Measurements from ENCODE around the gene ABI1. TPM values are rescaled to one million over a fixed set of nuclear protein-coding genes. Genes with fewer than 3 reads are reported as not detected.

ABI1 gene
- total and polyA plus RNA-seq, 8 donors = 11.7 to 71.0 (median 22.7) TPM

DNA sequence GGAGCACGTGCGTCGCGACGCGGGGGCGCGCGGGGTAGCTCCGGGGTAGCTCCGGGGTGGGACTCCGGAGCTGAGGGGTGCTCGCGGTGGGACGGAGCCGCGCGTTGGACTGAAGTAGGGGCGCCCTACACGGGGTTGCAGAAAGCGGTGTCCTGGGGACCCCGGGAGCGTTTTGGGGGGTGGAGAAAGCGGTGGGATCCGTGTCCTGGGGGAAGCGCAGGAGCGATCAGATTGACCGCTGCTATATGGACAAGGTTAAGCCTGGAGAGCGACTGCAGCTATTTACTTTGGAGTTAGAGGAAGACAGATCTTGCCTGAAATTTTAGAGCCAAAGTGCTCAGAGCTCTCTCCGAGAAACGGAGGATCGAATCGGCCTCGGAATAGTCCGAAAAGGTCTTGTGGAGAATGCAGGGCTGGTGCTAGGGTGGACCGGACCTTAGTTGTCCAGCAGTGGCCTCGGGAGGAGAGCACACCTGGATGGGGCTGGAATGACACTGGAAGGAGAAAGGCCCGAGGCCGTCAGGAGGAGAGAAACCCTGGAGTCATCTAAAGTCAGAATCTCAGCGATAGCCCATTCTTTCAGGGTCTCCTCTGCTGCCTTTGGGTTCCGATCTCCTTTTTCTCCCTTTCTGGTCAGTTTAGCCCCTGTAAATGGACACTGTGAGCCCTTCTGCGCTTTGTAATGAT lies 162.7 kb downstream of the ABI1 start:
- peak overlapping the region; percentile 84 to 97 (median 94) for H3K4me3 ChIP-seq
- TF ChIP-seq, protein P1, sequence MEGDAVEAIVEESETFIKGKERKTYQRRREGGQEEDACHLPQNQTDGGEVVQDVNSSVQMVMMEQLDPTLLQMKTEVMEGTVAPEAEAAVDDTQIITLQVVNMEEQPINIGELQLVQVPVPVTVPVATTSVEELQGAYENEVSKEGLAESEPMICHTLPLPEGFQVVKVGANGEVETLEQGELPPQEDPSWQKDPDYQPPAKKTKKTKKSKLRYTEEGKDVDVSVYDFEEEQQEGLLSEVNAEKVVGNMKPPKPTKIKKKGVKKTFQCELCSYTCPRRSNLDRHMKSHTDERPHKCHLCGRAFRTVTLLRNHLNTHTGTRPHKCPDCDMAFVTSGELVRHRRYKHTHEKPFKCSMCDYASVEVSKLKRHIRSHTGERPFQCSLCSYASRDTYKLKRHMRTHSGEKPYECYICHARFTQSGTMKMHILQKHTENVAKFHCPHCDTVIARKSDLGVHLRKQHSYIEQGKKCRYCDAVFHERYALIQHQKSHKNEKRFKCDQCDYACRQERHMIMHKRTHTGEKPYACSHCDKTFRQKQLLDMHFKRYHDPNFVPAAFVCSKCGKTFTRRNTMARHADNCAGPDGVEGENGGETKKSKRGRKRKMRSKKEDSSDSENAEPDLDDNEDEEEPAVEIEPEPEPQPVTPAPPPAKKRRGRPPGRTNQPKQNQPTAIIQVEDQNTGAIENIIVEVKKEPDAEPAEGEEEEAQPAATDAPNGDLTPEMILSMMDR (IDR thresholded peaks at IDR 0.05) = no peak
- no peak for TF ChIP-seq POLR2AphosphoS5 (IDR thresholded peaks at IDR 0.05)
- no peak for TF ChIP-seq POLR2A (IDR thresholded peaks at IDR 0.05)
- TF ChIP-seq EP300 (IDR thresholded peaks at IDR 0.05) = no peak
- WGBS, 5 donors = 2 to 3% (median 2%) methylated on average over 38 to 42 of the region's 42 CpGs
- H3K4me1 ChIP-seq = peaks cover 12 to 32% (median 19%) of the 10 kb centered on the region in 4 donors
- no peaks in the 10 kb centered on the region for H3K9me3 ChIP-seq
- peaks cover 0 to 5% (median 0%) of the 10 kb centered on the region in 3 donors for H3K27me3 ChIP-seq
- intact Hi-C loops (cut with DNase I; ENCODE audit: low total_unique reads) = no loop called here
- peaks cover 0 to 6% (median 2%) of the 10 kb centered on the region in 4 donors for H3K36me3 ChIP-seq
- peak overlapping the region; percentile 80 to 94 (median 93) for H3K27ac ChIP-seq
- DNase-seq = no peak

DNA sequence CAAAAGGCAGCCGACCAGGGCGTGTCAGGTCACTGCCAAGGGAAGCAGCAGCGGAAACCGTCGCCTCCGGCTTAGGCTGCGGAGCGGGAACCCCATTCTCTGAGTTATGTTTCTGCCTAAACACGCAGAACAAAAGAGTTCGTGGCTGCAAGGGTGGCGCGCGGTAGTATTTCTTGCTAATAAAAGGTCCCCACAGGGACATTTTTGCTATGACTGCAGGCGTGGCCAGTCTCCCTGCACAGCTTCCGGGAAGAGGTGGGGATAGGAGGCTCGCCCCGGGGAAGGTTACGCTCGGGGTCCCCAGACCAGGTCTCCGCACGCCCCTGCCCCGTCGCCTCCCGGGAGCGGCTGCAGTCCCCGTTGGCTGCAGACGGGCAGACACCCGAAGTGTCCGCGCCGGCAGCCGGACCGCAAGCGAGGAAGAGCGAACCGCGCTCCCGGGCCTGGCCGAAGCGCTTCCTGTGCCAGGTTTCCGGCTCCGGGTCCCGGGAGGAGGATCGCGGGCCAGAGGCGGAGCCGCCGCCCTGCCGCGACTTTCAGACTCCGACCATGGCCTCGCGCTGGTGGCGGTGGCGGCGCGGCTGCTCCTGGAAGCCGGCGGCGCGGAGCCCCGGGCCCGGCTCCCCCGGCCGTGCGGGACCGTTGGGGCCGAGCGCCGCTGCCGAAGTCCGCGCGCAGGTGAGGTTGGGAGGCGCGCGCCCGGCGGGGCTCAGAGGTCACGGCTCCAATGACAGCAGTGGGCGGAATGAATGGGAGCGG lies 163.4 kb downstream of the ABI1 start, which contains the start of gene PDSS1:
PDSS1 (plus strand) TSS at position 539 of the 759 bp plus-strand sequence; CDS start at position 550, 11 bp downstream.
- peak in 2 of 3 donors; percentile 73 to 85 for TF ChIP-seq POLR2AphosphoS5 (IDR thresholded peaks at IDR 0.05)
- TF ChIP-seq, protein P1 (IDR thresholded peaks at IDR 0.05) = no peak
- intact Hi-C loops (cut with DNase I; ENCODE audit: low total_unique reads) = no loop called here
- WGBS, 5 donors = 0 to 2% (median 0%) methylated on average over 14 to 82 of the region's 82 CpGs
- peak; percentile 75 to 91 for DNase-seq
- H3K27me3 ChIP-seq = peaks cover 0 to 10% (median 0%) of the 10 kb centered on the region in 3 donors
- peaks cover 12 to 32% (median 19%) of the 10 kb centered on the region in 4 donors for H3K4me1 ChIP-seq
- peak within 1 kb of the TSS; percentile 80 to 94 (median 93) for H3K27ac ChIP-seq
- H3K36me3 ChIP-seq = peaks cover 0 to 2% (median 0%) of the 10 kb centered on the region in 4 donors
- H3K4me3 ChIP-seq = peak within 1 kb of the TSS; percentile 84 to 97 (median 94)
- no peaks in the 10 kb centered on the region for H3K9me3 ChIP-seq

DNA sequence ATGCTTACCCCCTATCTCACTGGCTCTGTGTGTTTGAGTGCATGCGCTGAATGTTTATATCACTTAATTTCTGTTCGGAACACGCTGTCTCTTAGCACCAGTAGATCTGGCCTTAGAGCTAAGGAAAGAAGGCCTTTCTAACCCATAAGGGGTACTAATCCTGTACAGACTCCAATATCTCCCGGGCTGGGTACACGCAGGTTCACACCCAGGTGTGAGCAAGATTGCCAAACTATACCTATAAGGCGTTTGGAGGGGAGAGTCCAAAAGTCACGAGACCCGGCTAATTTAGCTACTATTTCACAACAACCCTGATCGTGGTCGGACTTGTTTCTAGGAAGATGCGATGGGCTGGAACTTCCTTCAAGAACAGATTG lies 164.0 kb downstream of the ABI1 start:
- peak overlapping the region; percentile 80 to 94 (median 93) for H3K27ac ChIP-seq
- 19 to 26% (median 21%) methylated on average over 8 to 11 of the region's 11 CpGs for WGBS, 5 donors
- intact Hi-C loops (cut with DNase I; ENCODE audit: low total_unique reads) = no loop called here
- peaks cover 12 to 32% (median 19%) of the 10 kb centered on the region in 4 donors for H3K4me1 ChIP-seq
- no peaks in the 10 kb centered on the region for H3K9me3 ChIP-seq
- TF ChIP-seq EP300 (IDR thresholded peaks at IDR 0.05) = no peak
- TF ChIP-seq POLR2A (IDR thresholded peaks at IDR 0.05) = no peak
- TF ChIP-seq, protein P1 (IDR thresholded peaks at IDR 0.05) = no peak
- TF ChIP-seq POLR2AphosphoS5 (IDR thresholded peaks at IDR 0.05) = no peak
- DNase-seq = no peak
- H3K36me3 ChIP-seq = no peaks in the 10 kb centered on the region
- peak overlapping the region; percentile 84 to 97 (median 94) for H3K4me3 ChIP-seq
- H3K27me3 ChIP-seq = peaks cover 0 to 10% (median 0%) of the 10 kb centered on the region in 3 donors

Small RNA genes lying within 50 kb of the gene (small RNA-seq; reads per million reads assigned to genes)
- 0 reads per million in 4 donors for gene RF00191
- 0 reads per million in 4 donors for gene RNU6-946P

Other genes with a start within 250 kb of the ABI1 start
- gene PDSS1, start 163.3 kb downstream of the ABI1 start, total RNA-seq = 10 to 100 TPM in 1 of 5 donors, 1 to 10 TPM in 3, not detected in 1; 2.5 to 31.9 (median 4.0) TPM
- gene PDSS1, start 163.3 kb downstream of the ABI1 start, polyA plus RNA-seq = 1 to 10 TPM; 6.3 to 8.7 (median 8.2) TPM
- gene ANKRD26, start 239.5 kb upstream of the ABI1 start, total RNA-seq = 10 to 100 TPM in 4 of 5 donors, 1 to 10 TPM in 1; 3.8 to 46.1 (median 15.6) TPM
- gene ANKRD26, start 239.5 kb upstream of the ABI1 start, polyA plus RNA-seq = 1 to 10 TPM; 1.2 to 1.7 (median 1.6) TPM